Motor neuron (in vitro differentiated cells): ENCODE results near the gene WIZ. TPM values are rescaled to one million over a fixed set of nuclear protein-coding genes. Genes with fewer than 3 reads are reported as not detected.
A peak's percentile ranks its signal among the peaks of the same experiment; 100 is the strongest.

Source experiments
- ATAC-seq, 8 experiments: fragments of 200-7000 bp; cut with Tn5 transposase; replicated peaks in 6 of 8; 2 replicates each; pipeline ENCODE4 v1.8.0; 2021; ENCODE audit warnings: mild to moderate bottlenecking in 8 of 8, moderate library complexity in 8 of 8
- H3K27ac ChIP-seq, 2 donors: fragments of 250-450 bp; sonication (Bioruptor Pico); 2 replicates each; pipeline ENCODE4 v1.9.0; 2021; ENCODE audit warnings: antibody characterized with exemption in 2 of 2, mild to moderate bottlenecking in 2 of 2, moderate library complexity in 1 of 2
- H3K4me1 ChIP-seq, 2 donors: fragments of 250-450 bp; sonication (Bioruptor Pico); replicated peaks in 1 of 2; 2 replicates each; pipeline ENCODE4 v1.6.1; 2021; ENCODE audit warnings: antibody characterized with exemption in 2 of 2, mild to moderate bottlenecking in 2 of 2, moderate library complexity in 1 of 2
- H3K4me3 ChIP-seq, 5 donors: fragments of 250-450 bp; sonication (Bioruptor Pico); 2 replicates each; pipeline ENCODE4 v1.9.0; 2021; ENCODE audit warnings: antibody characterized with exemption in 5 of 5, mild to moderate bottlenecking in 5 of 5, moderate library complexity in 4 of 5
- WGBS, 10 experiments: fragments of 450-650 bp; shearing (Covaris generic); methylation state at CpG; one replicate each; pipeline ENCODE4 v1.0.0; 2022; 5-methylcytosine and 5-hydroxymethylcytosine counted together
- in situ Hi-C, 9 experiments: fragments of 400-800 bp; cut with MboI; loops; one replicate each; pipeline ENCODE4 v1.15.0; 2021; ENCODE audit warnings: low sequenced_read_pairs in 9 of 9, low pct_unique_long_range_greater_than_20kb in 2 of 9; ENCODE audit not compliant: unreplicated experiment in 9 of 9
- total RNA-seq, 8 experiments: library from RNA; unstranded; fragments of 300-600 nt; gene quantifications; 2 replicates each; pipeline versions ENCODE4 v1.2.3 to v1.2.4, GENCODE V29; 2022

The WIZ gene
- total RNA-seq, 8 experiments from 2014 or later, result 10.6 to 34.4 (median 27.0) TPM

DNA sequence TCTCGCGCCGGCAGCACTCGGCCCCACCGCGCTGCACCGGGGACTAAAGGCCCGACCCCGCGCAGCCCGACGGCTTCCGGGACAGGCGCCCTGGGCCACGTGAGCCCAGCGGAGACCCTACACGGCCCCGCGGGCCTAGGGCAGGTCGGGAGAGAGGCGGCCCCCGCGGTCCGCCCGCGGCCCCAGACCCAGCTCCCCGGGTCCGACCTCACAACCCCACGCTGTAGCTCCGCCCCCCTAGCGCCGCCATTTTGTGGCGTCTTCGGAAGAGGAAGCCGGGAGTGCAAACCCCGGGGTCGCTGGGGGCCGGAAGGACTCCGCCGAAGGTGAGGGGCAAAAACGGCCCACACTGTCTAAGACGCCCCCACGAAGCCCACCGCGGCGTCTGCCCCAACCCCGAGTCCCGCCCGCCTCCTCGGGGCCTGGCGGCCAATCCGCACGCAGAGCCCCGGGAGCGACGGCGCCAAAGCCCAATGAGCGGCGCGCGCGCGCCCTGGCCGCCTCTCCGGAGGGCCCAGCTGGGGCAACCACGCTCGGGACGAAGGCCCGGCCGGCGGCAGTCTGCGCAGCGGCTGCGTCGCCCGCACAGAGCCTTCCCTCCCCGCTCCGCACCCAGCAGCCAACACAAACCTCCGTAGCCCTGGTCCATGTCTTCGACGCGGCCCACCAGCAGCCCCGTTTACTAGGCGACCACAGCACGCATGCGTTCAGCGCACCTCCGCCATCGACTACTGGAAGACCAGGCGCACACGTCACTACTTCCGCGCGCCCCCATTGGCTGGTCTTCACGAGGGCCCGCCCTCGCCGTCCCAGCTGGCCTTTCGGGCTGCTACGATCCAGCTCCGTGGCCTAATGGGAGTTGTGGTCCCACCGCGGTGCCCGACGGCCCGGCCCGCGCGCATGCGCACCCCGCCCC lies 70.4 kb downstream of the WIZ start, which contains the start of gene AKAP8:
Gene AKAP8 (minus strand): TSS at position 705 of the 916 bp plus-strand sequence. CDS start 56 bp downstream, at position 649.
- in situ Hi-C loops, result no loop called here
- 4% methylated on average over 16 of the region's 111 CpGs; no CpG with 5 or more reads in 9 of the 10 experiments for WGBS, 10 experiments
- ATAC-seq, result peak; percentile 76 to 93 (median 88)
- Histone ChIP-seq H3K27ac (peak within 1 kb of the TSS; percentile 97 to 99), H3K4me3 (peak within 1 kb of the TSS; percentile 86 to 97 (median 94)), H3K4me1 (peaks cover 6 to 9% of the 10 kb centered on the region in 2 donors)

DNA sequence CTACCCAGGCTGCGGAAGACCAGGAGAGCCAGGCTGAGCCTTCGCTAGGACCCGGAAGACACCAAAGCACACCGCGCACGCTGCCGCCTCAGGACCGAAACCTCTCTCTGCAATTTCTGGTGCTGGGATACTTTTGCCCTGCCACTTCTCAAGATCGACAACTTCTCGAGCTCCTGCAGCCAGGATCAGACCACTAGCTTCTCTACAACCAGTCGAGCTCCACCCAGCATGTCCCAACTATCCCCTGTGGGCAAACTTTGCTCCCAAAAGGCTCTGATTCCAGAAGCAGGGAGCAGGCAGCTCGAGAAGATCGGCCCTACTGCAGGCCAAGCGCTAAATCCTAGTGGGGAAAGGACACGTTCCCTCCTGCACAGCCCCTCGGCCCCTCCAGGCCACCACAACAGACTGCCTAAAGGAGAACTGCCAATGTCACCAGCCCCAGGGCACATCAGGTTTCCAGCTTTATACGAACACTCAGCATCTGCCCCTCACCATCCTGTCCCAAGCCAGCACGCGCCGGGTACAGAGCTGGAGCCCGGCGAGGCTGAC lies 71.1 kb downstream of the WIZ start:
- Histone ChIP-seq H3K4me3 (peak overlapping the region; percentile 86 to 97 (median 94)), H3K4me1 (peaks cover 6 to 9% of the 10 kb centered on the region in 2 donors), H3K27ac (peak overlapping the region; percentile 97 to 99)
- 0 to 2% (median 0%) methylated on average over 2 to 8 of the region's 22 CpGs; no CpG with 5 or more reads in 3 of the 10 experiments for WGBS, 10 experiments
- in situ Hi-C loops, result no loop called here
- peak in 3 of 8 experiments; percentile 2 to 8 (median 5) for ATAC-seq

DNA sequence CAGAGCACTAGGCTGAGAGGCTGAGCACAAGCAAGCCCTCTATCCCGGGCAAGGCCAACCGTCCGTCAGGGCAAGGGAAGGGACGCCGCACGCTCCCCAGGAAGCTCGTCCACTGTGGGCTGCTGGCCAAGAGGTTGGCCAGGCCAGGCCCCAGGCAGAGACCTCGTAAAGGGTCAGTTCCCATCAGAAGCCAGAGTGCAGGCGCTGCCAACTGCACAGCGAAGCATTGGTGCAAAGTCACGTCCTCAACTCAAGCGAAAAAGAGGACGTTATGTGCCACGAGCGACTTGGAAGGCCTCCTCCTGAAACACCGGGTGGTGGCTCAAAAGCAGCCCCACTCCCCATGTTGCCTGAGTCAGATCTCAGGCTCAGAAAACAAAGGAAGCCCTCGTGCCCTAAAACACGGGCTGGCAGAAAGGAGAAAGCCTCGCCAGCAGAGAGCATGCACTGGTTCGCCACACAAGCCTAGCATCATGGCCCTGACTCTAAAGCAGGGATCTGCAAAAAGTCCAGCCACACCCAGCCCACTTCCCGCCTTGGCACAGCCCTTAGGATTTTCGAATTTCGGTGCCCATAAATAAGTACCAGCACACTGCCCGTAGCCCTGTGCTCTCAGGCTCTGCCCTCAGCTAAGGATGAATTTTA lies 74.8 kb downstream of the WIZ start:
- 22 to 100% (median 89%) methylated on average over 2 to 9 of the region's 24 CpGs; no CpG with 5 or more reads in 1 of the 10 experiments for WGBS, 10 experiments
- Histone ChIP-seq H3K27ac (no peak overlapping the region), H3K4me1 (peaks cover 6% of the 10 kb centered on the region in 2 donors), H3K4me3 (no peak overlapping the region)
- in situ Hi-C loops, result no loop called here
- no peak for ATAC-seq

DNA sequence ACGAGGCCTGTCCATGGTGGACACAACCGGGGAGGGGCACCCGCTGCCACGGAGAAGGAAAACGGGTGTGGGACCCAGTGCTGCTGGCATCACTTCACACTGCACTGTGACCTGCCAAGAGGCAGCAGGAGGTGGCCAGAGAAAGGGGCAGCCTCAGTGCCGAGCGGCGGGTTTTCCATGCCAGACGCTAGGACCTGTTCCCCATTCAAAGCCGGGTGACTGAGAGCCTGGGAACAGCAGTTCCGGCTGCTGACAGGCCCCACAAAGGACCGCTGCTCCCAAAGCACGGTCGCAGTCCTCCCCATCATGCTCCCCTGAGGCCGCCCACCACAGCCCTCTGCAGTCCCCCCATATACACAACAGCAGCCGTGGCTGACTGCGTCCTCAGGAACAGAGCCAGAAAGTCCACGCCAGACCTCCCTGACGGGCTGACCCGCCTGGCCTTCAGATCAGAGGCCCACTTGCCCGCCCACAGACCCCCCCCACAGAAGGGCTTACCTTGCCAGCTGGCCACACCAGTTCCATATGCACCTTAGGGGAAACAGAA lies 75.6 kb downstream of the WIZ start:
- H3K4me1 ChIP-seq, result peaks cover 6% of the 10 kb centered on the region in 2 donors
- H3K27ac ChIP-seq, result no peak overlapping the region
- in situ Hi-C loops, result no loop called here
- ATAC-seq, result no peak
- H3K4me3 ChIP-seq, result no peak overlapping the region
- WGBS, 10 experiments, result 68 to 100% (median 86%) methylated on average over 2 to 4 of the region's 21 CpGs; no CpG with 5 or more reads in 6 of the 10 experiments

DNA sequence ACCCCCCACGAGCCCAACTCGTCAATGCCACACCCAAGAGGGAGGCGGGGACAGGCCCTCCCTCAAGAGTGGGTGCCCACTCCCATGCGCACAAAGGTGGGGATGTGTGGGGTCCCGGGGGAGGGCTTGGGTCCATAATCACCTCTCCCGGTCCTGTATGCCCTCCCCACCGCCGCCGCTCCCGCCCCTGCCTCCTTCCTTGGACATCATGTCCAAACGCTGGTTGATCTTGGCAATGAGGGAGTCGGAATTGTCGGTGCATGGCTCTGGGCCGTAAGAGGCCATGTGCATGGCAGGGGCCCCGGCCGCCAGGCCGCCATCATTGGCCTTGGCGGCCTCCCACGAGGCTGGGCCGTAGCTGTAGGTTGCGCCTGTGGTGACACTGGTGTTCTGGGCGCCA lies 76.1 kb downstream of the WIZ start:
- no CpG with 5 or more reads among the region's 22 CpGs for WGBS, 10 experiments

DNA sequence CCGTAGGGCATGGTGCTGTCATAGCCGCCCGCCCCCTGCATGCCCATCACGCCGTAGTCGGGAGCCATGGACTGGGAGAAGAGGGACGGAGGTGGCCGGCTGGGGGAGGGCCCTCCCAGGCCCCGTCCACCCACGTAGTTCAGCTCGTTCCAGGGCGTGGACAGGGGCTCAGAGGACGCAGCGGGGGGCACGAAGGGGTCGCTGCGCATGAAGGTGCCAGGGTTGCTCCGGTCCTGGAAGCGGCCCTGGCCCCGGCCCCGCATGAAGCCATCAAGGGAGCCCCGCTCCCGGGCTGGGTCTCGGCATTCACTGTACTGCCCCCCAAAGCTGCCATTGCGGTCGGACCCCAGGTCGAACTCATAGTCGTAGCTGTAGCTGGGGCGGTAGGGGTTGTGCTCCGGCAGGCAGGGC lies 76.9 kb downstream of the WIZ start:
- 75 to 100% (median 91%) methylated on average over 2 to 15 of the region's 30 CpGs; no CpG with 5 or more reads in 2 of the 10 experiments for whole genome bisulfite sequencing, 10 experiments
- in situ Hi-C loops, result no loop called here
- no peak for ATAC-seq

More for the DNA sequence above, 76.1 kb downstream of the WIZ start:
- Histone ChIP-seq H3K27ac (no peak overlapping the region), H3K4me1 (peaks cover 6% of the 10 kb centered on the region in 2 donors), H3K4me3 (no peak overlapping the region)
- ATAC-seq, result no peak
- in situ Hi-C loops, result no loop called here

DNA sequence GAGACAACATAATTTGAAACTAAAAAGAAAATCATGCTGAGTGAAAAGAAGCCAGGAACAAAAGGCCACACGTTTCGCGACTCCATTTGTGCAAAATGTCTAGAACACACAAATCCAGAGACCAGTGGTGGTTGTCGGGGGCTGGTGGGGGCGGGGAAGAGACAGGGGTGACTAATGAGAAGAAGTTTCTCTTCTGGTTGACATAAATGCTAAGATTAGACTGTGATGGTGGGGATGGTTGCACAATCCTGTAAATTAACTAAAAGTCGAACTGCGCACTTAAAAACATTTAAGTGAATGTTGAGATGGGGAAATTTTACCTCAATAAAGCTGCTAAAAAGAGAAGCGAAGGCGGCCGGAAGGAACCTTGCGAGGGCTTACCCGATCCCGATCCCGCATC lies 77.3 kb downstream of the WIZ start:
- peaks cover 2 to 4% of the 10 kb centered on the region in 2 donors for H3K4me1 ChIP-seq
- WGBS, 10 experiments, result 76 to 100% (median 92%) methylated on average over 2 to 11 of the region's 14 CpGs; no CpG with 5 or more reads in 3 of the 10 experiments
- ATAC-seq, result no peak
- in situ Hi-C loops, result no loop called here
- H3K4me3 ChIP-seq, result no peak overlapping the region
- peak overlapping the region in 1 of 2 donors; percentile 31 for H3K27ac ChIP-seq

More for the DNA sequence above, 76.9 kb downstream of the WIZ start:
- Histone ChIP-seq H3K4me1 (peaks cover 6% of the 10 kb centered on the region in 2 donors), H3K4me3 (no peak overlapping the region), H3K27ac (peak overlapping the region in 1 of 2 donors; percentile 31)

DNA sequence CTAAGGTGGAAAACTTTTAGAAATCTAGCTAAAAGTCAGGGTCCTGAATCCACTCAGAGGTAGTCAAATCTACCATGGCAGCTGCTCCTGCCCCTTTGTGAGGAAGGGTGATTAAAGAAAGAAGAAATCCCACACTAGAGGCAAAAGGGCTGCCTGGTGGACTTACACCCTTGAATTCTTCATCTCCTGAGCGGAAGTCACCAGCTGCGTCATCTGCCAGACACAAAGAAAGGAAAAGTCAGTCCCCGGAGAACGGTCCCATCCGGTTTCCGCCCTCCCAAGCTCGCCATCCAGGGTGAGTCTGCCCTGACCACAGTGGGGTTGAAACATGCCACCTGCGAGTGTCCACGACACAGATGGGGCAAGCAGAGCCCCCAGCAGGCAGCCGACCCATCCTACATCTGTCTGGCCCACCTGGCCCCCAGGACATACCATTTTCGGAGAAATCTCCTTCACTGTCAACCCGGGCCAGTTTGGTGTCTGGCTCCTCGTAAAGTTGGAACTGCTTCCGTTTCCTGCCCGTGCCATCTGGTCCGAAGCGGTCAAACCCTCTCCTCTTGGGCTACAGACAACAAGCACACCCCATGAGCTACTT lies 77.9 kb downstream of the WIZ start:
- in situ Hi-C loops, result no loop called here

DNA sequence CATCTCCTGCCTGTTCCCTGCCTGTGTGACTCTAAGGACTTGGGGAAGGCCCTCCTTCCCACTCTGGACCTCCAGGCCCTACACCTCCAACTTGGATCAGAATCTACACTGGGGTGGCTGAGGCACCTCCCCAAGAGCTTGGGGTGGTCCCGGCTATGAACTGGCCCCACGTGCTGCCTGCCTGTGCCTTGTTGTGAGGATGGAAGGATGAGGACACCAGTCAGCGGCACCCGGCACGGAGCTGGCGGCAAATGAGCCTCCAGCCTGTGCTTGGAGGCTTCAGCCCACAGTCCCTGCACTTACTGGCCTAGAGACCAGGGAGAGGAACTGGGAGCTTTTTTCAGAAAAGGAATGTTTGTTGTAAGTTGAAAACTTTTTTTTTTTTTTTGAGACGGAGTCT lies 78.6 kb downstream of the WIZ start:
- no peak overlapping the region for H3K4me3 ChIP-seq
- H3K4me1 ChIP-seq, result no peaks in the 10 kb centered on the region
- no peak overlapping the region for H3K27ac ChIP-seq
- no peak for ATAC-seq
- in situ Hi-C loops, result no loop called here
- WGBS, 10 experiments, result 100% methylated on average over 1 to 2 of the region's 7 CpGs; no CpG with 5 or more reads in 7 of the 10 experiments

More for the DNA sequence above, 77.9 kb downstream of the WIZ start:
- 85 to 100% (median 100%) methylated on average over 2 to 5 of the region's 17 CpGs; no CpG with 5 or more reads in 5 of the 10 experiments for WGBS, 10 experiments
- H3K4me3 ChIP-seq, result no peak overlapping the region
- H3K27ac ChIP-seq, result no peak overlapping the region
- no peak for ATAC-seq
- H3K4me1 ChIP-seq, result no peaks in the 10 kb centered on the region

Other genes with a start within 250 kb of the WIZ start
- 10 to 100 TPM in 2 of 8 experiments, 1 to 10 TPM in 6; 3.0 to 26.4 (median 7.7) TPM for gene NOTCH3, start 249.0 kb downstream of the WIZ start, total RNA-seq
- gene EPHX3, start 217.5 kb downstream of the WIZ start, total RNA-seq, result under 1 TPM in 4 of 8 experiments, not detected in 4; 0.23 to 0.47 (median 0.34) TPM
- 10 to 100 TPM; 10.5 to 70.6 (median 23.0) TPM for gene BRD4, start 117.4 kb downstream of the WIZ start, total RNA-seq
- 10 to 100 TPM in 7 of 8 experiments, 1 to 10 TPM in 1; 9.3 to 27.0 (median 16.4) TPM for gene AKAP8, start 70.2 kb downstream of the WIZ start, total RNA-seq
- gene AKAP8L, start 31.0 kb downstream of the WIZ start, total RNA-seq, result 100 to 1,000 TPM in 5 of 8 experiments, 10 to 100 TPM in 3; 71.1 to 147 (median 108) TPM
- 1 to 10 TPM in 1 of 8 experiments, under 1 TPM in 5, not detected in 2; 0.16 to 1.6 (median 0.48) TPM for gene RASAL3, start 14.6 kb upstream of the WIZ start, total RNA-seq
- gene PGLYRP2, start 29.5 kb upstream of the WIZ start, total RNA-seq, result under 1 TPM in 4 of 8 experiments, not detected in 4; 0.17 to 0.59 (median 0.32) TPM
- under 1 TPM in 4 of 8 experiments, not detected in 4; 0.09 to 0.71 (median 0.11) TPM for gene CYP4F22, start 58.6 kb upstream of the WIZ start, total RNA-seq
- gene CYP4F8, start 165.3 kb upstream of the WIZ start, total RNA-seq, result 1 to 10 TPM in 1 of 8 experiments, under 1 TPM in 4, not detected in 3; 0.29 to 1.1 (median 0.81) TPM
- gene CYP4F3, start 190.9 kb upstream of the WIZ start, total RNA-seq, result under 1 TPM in 2 of 8 experiments, not detected in 6; 0.05 to 1.00 TPM
- gene CYP4F12, start 223.1 kb upstream of the WIZ start, total RNA-seq, result 1 to 10 TPM in 1 of 8 experiments, under 1 TPM in 2, not detected in 5; 0.31 to 1.8 (median 0.81) TPM